NT2/D1 (cell line): ENCODE results near the gene USP31.

Experiments used
- YY1 ChIP-seq: IDR thresholded peaks from 2 replicates; pipeline ENCODE4 v1.6.1; 2011; ENCODE audit not compliant: insufficient read length, insufficient read depth
- ZNF274 ChIP-seq: IDR thresholded peaks from 2 replicates; pipeline ENCODE4 v1.6.1; 2011; ENCODE audit warnings: mild to moderate bottlenecking, low read depth, low read length

DNA sequence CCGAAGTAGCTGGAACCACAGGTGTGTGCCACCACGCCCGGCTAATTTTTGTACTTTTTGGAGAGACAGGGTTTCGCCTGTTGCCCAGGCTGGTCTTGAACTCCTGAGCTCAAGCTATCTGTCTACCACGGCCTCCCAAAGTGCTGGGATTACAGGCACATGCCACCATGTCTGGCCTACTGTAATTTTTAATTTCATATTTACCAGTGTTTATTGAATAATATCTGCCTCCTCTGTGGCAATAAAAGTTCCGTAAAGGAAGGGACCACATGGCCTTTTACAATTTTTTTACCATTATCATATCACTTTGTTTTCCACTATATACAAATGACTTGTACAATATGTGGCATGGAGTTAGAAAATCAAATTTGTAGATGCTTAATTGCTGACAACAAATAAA lies 7.8 kb downstream of the USP31 start:
- TF ChIP-seq ZNF274 (no peak), YY1 (no peak)
